Retina (tissue), 1 donor: ENCODE results near the gene FAM53A.

ENCODE experiments used
- DNase-seq: peaks from one replicate; pipeline ENCODE4 v3.0.0-alpha.2; 2016

Gene FAM53A

GRCh38 chr4:1637580-1638271, 46.4 kb downstream of the FAM53A start:
- no peak for DNase-seq

DNA sequence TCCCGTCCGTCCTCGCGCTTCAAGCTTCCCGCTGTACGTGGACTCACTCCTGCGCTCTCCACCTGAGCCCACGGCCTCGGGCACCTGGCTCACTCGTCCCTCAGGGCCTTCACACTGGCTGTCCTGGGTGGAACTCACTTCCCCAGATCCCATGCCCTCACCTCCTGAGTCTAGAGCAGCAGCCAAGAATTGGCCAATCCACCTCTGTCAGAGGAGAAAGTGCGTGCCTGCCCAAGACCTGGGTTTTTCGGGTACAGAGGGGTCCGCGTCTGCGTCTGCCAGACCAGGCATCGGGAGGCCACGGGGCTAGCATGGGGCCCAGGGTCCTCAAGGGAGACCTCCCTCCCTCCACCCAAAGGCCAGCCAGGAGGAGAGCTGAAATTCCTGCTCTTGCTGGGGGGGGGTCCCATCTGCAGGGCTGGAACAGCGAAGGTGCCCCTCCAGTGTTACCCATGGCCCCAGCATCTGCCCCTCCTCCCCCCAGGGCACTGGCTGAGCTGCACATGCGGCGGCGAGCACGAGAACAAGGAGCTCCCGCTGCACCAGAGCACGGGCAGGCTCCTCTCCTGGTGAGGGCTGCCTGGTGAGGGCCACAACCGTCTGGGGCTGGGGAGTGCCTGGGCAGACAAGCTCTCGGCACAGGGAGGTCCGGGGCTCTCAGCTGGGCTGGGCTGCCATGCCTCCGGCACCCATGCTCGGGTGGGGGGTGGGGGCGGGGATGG, 47.5 kb downstream of the FAM53A start:
- DNase-seq = no peak

GRCh38 chr4:1635464-1635863, 48.6 kb downstream of the FAM53A start:
- DNase-seq = no peak

DNA sequence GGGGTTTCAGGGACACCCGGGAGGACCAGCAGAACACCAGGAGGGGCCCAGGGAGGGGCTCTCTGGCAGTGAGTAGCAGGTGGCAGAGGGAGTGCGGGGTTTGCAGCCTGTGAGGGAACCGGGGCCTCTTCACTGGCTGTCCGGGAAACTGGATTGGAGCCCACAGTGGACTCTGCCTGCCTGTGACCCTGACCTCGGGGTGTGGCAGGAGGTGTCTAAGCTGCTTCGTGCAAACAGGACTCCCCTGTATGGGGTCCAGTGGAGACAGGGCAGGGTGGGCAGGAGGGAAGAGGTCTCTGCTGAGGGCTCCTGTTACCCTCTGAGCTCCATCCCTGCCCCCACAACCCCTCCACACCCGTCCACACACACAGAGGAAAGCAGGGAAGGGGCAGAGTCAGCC, 50.1 kb downstream of the FAM53A start:
- DNase-seq = no peak

GRCh38 chr4:1632109-1633104, 51.7 kb downstream of the FAM53A start:
- no peak for DNase-seq

GRCh38 chr4:1631136-1631535, 53.0 kb downstream of the FAM53A start:
- no peak for DNase-seq

DNA sequence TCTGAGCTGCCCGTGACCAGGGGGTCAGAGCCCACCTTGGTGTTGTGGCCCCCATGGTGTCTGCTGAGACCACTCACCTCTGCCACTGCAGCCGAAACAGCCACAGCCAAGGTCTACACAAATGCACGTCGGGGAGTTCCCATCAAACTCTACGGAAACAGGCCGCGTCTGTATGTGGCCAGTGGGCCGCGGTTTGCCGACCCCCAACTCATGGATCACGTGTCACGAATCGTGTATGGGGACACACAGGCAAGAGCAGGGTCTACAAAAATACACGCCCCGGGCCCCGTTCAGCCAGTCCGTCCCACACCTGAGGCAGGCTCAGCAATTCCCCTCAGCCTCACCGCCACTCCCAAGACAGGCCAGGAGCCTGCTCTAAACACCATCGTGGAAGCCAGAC, 53.8 kb downstream of the FAM53A start:
- DNase-seq = no peak

DNA sequence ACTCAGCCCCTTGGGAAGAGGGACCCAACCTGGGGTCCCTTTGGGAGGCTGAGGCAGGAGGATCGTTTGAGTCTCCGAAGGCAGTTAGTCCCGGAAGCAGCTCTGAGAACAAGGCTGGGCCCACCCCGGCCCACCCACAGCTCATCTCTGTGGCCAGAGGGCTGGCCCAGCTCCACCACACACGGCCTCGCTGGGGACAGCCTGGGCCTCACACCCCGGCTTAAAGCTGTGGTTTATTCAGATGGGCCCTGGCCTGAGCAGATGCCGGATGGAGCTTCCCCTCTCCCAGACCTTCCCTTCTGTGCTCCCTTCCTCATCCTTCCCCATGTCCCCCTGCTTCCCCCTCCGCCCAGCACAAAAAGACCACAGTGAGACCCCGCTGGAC, 54.4 kb downstream of the FAM53A start:
- no peak for DNase-seq

GRCh38 chr4:1628892-1629698, 55.0 kb downstream of the FAM53A start:
- DNase-seq = peak; percentile 88

DNA sequence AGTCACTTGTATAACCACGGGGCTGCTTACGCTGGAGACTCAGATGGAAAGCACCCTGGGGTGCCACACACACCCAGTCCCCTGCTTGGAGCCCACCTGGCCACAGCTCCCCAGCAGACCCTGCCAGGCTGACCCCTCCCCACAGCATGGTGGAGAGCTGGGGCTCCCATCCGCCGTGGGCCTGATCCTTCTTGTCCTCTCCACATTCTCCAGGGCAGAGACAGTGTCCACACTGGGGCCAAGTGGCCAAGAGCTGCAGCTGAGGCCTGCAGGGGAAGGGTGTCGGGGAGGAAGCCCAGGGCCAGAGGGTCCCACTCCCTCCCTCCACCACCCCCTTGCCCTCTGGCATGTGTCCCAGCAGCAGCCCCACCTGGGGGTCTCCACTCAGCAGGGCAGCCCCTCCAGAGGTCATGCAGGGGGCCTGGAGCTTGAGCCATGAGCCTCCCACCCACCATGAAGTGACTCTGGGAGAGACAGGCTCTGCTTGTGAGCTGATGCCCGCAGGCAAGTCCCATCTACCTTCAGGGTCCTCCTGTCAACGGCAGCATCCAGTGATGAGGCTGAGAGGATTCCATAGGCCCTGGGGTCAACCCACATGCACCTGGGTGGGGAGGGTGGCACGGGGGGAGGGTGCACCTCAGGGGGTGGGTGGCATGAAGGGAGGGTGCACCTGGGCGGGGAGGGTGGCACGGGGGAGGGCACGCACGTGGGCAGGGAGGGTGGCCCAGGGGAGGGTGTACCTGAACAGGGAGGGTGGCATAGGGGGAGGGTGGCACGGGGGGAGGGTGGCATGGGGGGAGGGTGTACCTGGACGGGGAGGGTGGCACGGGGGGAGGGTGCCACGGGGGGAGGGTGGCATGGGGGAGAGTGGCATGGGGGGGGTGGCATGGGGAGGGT, 56.4 kb downstream of the FAM53A start:
- DNase-seq = no peak

DNA sequence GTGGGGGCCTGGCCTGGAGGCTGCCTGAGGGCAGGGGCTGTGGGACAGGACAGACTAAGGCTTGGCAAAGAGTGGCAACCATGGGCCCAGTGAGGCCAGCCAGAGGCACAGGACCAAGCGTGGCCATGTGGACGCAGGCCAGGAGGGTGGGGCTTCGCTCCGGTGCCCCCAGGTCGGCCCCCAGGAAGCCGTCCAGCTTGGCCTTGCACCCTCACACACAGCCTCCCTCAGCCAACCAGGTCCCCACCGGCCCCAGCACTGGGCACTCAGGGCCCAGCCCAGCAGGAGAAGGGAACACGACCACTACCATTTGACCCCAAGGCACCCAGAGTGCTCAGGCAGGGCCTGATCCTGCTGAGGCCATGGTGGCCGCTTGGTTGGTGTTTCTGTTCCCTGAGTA, 57.2 kb downstream of the FAM53A start:
- DNase-seq = no peak

DNA sequence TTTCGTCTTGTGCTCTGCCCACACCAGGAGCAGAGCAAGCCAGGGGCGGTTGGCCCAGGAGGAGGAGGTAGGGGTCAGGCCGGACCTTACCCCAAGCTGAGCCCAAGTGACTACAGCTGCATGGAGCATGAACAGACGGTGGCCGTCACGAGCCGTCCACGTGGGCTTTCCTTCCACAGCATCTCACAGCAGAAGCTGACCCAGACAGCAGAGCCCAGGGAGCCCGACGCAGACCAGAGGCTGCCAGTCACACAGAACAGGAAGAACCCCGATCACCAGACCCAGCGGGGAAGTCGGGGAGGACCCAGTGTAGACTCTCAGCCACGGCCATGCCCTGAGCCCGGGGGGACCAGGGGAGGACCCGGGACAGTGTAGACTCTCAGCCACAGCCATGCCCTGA, 58.0 kb downstream of the FAM53A start:
- no peak for DNase-seq

GRCh38 chr4:1625600-1626138, 58.4 kb downstream of the FAM53A start:
- DNase-seq = no peak

DNA sequence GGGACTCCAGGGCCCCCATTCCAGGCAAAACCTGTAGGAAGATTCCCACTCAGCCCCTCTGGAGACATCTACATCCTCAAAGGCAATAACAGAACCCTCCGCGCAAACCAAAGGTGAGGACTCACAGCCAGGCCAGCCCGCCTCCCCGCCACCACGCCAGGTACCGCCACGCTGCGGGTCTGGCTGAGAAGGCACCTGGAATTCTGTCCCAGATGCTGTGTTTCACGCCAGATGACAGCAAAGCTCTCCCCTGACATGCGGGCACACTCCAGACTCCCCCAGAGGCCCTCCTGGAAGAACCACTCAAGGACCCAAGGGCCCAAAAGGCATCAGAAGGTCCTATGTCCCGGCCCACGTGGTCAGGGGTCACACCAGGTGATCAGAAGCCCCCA, 59.6 kb downstream of the FAM53A start:
- no peak for DNase-seq

- no peak for DNase-seq
Observed at GRCh38 chr4:1623821-1624518, 60.1 kb downstream of the FAM53A start.

DNA sequence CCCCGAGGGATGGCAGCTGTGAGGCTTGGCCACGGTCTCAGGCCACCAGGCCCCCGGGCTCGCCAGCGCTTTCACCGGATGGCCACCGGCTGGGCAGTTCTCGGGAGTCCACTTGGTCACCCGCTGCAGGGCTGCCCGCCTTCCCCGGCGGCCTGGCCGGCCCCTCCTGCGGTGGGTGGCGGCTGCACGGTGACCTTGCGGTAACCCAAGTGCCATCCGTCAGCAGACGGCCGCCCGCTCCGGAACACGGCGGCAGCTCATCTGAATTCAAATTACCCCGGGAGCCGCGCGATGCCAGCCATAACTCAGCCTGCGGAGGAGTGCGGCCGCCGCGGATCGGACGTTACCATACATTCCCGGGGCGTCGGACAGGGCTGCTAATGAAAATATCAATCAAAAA, 60.7 kb downstream of the FAM53A start:
- DNase-seq = no peak

GRCh38 chr4:1622956-1623355, 61.2 kb downstream of the FAM53A start:
- DNase-seq = no peak

DNA sequence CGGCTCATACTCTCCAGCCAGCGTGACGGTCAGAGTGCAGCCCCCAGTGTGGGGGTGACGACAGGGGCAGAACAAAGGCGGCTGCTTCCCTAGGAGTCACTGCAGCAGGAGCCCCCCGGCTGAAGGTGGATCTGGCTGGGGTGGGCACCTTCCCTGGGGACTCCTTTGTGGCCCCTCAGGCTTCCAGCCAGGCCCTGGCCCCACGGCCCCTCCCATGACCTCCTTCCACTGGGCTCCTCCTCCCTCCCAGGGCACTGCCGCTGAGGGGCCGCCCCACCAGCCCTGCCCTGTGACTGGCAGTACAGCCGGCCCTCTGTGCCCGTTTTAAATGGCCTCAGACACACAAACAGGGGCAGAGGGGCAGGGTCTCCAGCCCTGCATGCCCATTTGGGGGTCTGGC, 61.9 kb downstream of the FAM53A start:
- DNase-seq = no peak

DNA sequence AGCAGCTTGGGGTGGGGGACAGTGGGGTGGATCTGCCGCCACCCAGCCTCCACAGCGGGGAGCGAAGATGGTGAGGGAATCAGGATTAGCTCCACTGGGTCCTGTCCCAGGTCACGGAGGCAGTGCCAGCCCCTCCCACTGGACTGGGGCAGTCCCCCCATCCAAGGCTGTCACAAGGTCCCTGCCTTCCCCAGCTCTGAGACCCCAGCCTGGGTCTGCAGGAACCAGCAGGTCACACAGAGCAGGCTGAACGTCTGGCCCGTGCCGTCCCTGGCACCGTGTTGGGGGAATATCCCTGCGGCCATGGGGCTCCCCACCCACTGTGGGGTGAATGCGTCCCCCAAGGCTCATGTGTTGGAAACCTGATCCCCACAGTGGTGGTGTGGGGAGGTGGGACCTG, 62.6 kb downstream of the FAM53A start:
- DNase-seq = no peak

DNA sequence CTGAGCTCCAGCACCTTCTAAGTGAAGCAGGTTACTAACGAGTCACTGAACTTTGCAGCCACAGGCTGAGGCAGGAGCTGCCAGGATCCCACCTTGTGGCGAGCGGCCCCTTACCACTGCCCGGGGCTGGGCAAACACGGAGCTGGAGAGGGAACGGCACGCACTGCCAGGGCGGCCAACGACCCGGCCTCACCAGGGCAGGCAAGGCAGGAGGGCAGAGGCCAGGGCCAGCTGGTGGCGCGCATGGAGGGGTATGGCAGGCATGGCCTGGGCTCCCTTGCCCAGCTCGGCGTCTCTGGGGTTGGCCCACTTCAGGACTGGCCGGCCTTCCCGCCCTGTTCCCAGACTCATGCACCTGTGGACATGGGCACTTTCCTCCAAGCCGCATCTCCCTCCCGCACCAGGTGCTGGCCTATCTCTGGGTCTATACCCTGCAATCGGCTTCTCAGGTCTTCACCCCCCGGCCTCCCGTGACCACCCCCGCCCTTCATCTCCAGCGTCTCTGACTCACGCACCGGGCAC, 64.9 kb downstream of the FAM53A start:
- no peak for DNase-seq
